ACC112 (cell line): Measurements from ENCODE around the gene AKR1B15.
"Not testable (repeated sequence)": the region's sequence is repeated elsewhere in the genome, so short reads cannot be mapped to it uniquely, and the experiment has no call there.

Experiments
- H2AFZ ChIP-seq: fragments of 200-600 bp; sonication (generic); one replicate; pipeline ENCODE4 v1.6.0; 2017; ENCODE audit warnings: antibody characterized with exemption, low read length; ENCODE audit not compliant: unreplicated experiment
- H3K27ac ChIP-seq: fragments of 200-600 bp; sonication (generic); 2 replicates; pipeline ENCODE4 v1.5.1; 2014; ENCODE audit warnings: low read depth, mild to moderate bottlenecking, antibody characterized with exemption, low read length, moderate library complexity
- H3K27me3 ChIP-seq: fragments of 200-600 bp; sonication (generic); 2 replicates; pipeline ENCODE4 v1.6.1; 2014; ENCODE audit warnings: mild to moderate bottlenecking, antibody characterized with exemption, low read length, moderate library complexity, mixed read lengths; ENCODE audit not compliant: insufficient read depth
- H3K36me3 ChIP-seq: fragments of 200-600 bp; sonication (generic); 2 replicates; pipeline ENCODE4 v1.6.1; 2016; ENCODE audit warnings: mild to moderate bottlenecking, antibody characterized with exemption, low read length, moderate library complexity, mixed read lengths; ENCODE audit not compliant: insufficient read depth
- H3K4me1 ChIP-seq: fragments of 200-600 bp; sonication (generic); one replicate; pipeline ENCODE4 v1.6.1; 2016; ENCODE audit warnings: low read length, mixed read lengths; ENCODE audit not compliant: insufficient read depth, unreplicated experiment, control insufficient read depth
- H3K4me3 ChIP-seq: fragments of 200-600 bp; sonication (generic); 2 replicates; pipeline ENCODE4 v1.5.1; 2014; ENCODE audit warnings: mild to moderate bottlenecking, low read depth, low read length
- H3K79me2 ChIP-seq: fragments of 200-600 bp; sonication (generic); one replicate; pipeline ENCODE4 v1.6.0; 2016; ENCODE audit warnings: low read length; ENCODE audit not compliant: control insufficient read depth, unreplicated experiment, insufficient read depth

AKR1B15 gene

DNA sequence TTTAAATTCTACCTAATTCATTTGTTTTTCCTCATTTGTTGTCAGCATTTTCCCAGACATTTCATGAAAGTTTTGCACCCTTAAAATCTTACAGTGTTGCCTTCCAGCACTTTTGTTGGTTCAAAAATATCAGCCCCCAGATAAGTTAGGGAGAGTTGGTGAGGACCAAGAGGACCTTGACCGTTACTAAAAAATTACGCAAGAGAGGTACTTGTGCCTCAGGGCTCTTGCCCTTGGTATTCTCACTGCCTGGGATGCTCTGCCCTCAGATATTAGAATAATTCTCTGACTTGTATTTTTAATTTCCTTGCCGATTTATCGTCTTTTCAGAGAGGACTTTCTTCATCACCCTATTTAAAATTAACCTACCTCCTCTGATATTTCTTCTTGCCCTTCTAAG lies 3.5 kb upstream of the AKR1B15 start:
- Histone ChIP-seq H3K36me3 (no peaks in the 10 kb centered on the region), H3K27ac (no peak overlapping the region), H3K27me3 (peaks cover 10% of the 10 kb centered on the region), H2AFZ (no peak overlapping the region), H3K4me1 (peaks cover 16% of the 10 kb centered on the region), H3K79me2 (no peaks in the 10 kb centered on the region), H3K4me3 (no peak overlapping the region)

DNA sequence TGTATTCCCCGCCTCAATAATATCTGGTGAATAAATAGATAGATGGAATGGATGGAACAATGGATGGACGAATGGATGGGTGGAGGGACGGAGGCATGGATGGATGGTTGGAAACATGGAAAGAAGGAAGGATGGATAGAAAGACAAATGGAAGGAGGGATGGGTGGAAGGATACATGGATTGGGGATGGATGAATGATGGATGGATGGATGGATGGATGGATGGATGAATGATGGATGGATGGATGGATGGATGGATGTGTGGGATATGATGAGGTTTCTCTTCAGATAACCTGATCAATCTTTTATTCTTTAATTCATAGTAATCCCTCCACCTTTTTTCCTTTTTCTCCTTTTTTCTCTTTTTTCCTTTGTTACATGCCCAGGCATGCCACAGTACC lies 3.0 kb upstream of the AKR1B15 start:
- H3K4me1 ChIP-seq, result peaks cover 16% of the 10 kb centered on the region
- no peaks in the 10 kb centered on the region for H3K79me2 ChIP-seq
- no peak overlapping the region for H3K4me3 ChIP-seq
- H3K27ac ChIP-seq, result no peak overlapping the region
- no peaks in the 10 kb centered on the region for H3K36me3 ChIP-seq
- H3K27me3 ChIP-seq, result peaks cover 5% of the 10 kb centered on the region
- no peak overlapping the region for H2AFZ ChIP-seq

DNA sequence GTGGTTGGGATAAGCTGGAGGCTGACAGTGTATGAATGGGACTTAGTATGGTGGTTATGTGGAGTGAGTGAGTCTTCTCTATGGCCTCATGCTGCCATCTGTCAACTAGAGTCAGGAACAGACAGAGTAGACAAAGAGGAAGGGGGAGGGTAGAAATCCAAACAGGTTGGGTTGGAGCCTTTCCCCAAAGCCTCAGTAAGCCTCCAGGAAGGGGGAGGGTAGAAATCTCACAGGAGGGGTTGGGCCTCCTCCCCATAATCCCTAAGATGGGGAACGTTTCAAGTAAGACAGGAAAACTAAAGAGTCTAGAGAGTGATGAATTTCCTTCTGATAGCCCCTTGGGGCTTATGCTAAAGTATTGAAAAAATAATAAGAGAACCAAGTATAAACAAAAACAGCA lies 2.0 kb upstream of the AKR1B15 start:
- H3K36me3 ChIP-seq, result no peaks in the 10 kb centered on the region
- peaks cover 4% of the 10 kb centered on the region for H3K27me3 ChIP-seq
- peak overlapping the region; percentile 71 for H2AFZ ChIP-seq
- H3K27ac ChIP-seq, result no peak overlapping the region
- H3K79me2 ChIP-seq, result no peaks in the 10 kb centered on the region
- peaks cover 16% of the 10 kb centered on the region for H3K4me1 ChIP-seq
- peak overlapping the region; percentile 72 for H3K4me3 ChIP-seq

DNA sequence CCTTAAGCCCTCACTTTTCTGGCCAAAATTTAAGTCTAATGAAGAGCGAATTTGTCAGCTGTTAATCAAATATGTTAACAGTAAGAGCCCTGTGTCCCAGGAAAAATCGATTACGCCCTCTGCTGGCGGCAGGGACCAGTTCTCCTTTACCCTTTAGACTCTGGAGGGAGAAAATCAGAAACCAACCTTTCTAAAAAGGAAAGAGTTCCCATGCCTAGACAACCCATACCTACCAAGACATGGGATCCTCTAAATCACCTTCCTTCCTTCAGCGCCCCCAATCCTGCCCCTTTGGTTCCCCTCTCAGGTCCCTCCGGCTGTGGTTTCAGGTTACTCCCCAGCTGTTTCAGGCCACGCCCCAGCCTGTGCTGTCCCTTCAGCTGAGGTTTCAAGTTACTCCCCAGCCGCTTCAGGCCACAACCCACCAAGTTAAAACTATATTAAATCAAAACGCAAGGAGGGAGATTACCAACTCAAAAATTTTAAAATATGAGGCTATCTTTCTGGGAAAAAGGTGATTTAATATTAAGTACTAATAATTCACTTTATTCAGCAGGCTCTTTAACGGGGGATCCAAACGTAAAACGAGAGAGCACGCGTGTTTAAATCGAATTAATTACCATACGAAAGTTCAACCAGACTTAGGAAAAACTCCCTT lies 1.4 kb upstream of the AKR1B15 start:
- Histone ChIP-seq H3K27me3 (peaks cover 4% of the 10 kb centered on the region; the same call in 1 of the 2 replicates), H2AFZ (peak overlapping the region; percentile 71)

DNA sequence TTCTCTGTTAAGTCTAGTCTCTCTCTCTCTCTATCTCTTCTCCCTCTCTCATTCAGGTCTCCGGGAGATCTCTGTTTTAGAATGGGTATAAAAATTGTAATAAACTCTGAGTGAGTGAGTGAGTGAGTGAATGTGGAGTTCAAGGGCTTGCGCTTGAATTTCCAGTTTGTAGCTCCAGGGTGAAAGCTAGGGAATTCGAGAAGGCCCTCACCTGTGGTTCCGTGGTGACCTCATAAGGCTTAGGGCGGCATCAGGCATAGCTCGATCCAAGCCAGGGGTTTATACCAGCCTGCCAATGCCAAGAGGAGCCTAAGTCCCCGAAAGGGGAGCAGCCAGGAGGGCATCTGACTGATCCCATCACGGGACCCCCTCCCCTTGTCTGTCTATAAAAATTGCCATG lies 456 bp downstream of the AKR1B15 start:
- H3K27ac ChIP-seq, result no peak overlapping the region

More for the DNA sequence above, 1.4 kb upstream of the AKR1B15 start:
- Histone ChIP-seq H3K79me2 (no peaks in the 10 kb centered on the region), H3K27ac (no peak overlapping the region), H3K4me1 (peaks cover 16% of the 10 kb centered on the region), H3K36me3 (no peaks in the 10 kb centered on the region), H3K4me3 (peak overlapping the region; percentile 72)

DNA sequence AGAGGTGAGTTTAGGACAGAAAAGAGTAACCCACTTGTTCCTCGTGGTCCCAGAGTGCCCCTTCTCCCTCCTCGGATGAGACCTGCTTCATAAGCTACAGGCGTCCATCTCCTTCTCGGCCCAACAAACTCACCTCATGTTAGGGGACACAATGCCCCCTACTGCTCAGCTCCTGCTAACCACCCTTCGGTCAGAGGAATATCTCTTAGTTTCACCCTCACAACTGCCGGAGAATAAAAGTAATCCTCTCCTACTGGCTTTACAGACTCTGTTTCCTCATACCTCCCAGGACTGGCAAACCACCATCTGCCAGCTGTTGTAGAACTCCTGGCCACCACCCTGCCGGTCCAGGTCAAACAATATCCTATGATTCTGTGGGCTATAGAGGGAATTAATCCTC lies 3.2 kb downstream of the AKR1B15 start:
- no peaks in the 10 kb centered on the region for H3K27me3 ChIP-seq
- H3K27ac ChIP-seq, result no peak overlapping the region
- H2AFZ ChIP-seq, result no peak overlapping the region
- H3K36me3 ChIP-seq, result no peaks in the 10 kb centered on the region
- no peaks in the 10 kb centered on the region for H3K79me2 ChIP-seq
- H3K4me3 ChIP-seq, result no peak overlapping the region
- H3K4me1 ChIP-seq, result peaks cover 12% of the 10 kb centered on the region

More for the DNA sequence above, 456 bp downstream of the AKR1B15 start:
- no peaks in the 10 kb centered on the region for H3K36me3 ChIP-seq
- no peak overlapping the region for H3K4me3 ChIP-seq
- H2AFZ ChIP-seq, result no peak overlapping the region
- H3K27me3 ChIP-seq, result no peaks in the 10 kb centered on the region
- H3K4me1 ChIP-seq, result peaks cover 16% of the 10 kb centered on the region
- H3K79me2 ChIP-seq, result no peaks in the 10 kb centered on the region

DNA sequence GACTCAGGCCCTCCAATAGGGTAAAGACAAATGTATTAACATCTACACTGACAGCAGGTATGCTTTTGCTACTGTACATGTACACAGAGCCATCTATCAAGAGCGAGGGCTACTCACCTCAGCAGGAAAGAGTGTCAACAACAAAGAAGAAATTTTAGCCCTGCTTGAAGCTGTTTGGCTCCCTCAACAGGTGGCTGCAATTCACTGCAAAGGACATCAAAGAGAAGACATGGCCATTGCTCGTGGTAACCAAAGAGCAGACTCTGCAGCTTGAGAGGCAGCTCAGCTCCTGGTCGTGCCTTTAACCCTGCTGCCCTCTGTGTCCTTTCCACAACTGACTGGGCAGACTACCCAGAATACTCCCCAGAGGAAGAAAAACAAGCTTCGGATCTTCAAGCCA lies 5.1 kb downstream of the AKR1B15 start:
- H3K27ac ChIP-seq, result no peak overlapping the region
- H3K36me3 ChIP-seq, result no peaks in the 10 kb centered on the region

DNA sequence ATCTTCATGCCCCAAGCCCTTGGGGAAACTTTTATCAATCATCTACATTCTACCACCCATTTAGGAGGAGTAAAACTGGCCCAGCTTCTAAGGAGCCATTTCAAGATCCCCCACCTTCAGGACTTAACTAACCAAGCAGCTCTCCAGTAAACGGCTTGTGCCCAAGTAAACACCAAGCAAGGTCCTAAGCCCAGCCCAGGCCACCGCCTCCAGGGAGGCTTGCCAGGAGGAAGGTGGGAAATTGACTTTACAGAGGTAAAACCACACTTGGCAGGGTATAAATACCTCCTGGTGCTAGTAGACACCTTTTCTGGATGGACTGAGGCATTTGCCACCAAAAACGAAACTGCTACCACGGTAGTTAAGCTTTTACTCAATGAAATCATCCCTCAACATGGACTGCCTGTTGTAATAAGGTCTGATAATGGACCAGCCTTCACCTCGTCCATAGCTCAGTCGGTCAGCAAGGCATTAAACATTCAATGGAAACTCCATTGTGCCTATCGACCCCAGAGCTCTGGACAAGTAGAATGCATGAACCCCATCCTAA lies 5.6 kb downstream of the AKR1B15 start:
- Histone ChIP-seq H3K36me3 (no peaks in the 10 kb centered on the region), H3K27ac (no peak overlapping the region), H3K4me1 (no peaks in the 10 kb centered on the region), H3K79me2 (no peaks in the 10 kb centered on the region), H3K4me3 (no peak overlapping the region), H3K27me3 (no peaks in the 10 kb centered on the region), H2AFZ (no peak overlapping the region)

More for the DNA sequence above, 5.1 kb downstream of the AKR1B15 start:
- Histone ChIP-seq H3K27me3 (no peaks in the 10 kb centered on the region), H3K4me3 (no peak overlapping the region), H3K4me1 (no peaks in the 10 kb centered on the region), H3K79me2 (no peaks in the 10 kb centered on the region), H2AFZ (no peak overlapping the region)

DNA sequence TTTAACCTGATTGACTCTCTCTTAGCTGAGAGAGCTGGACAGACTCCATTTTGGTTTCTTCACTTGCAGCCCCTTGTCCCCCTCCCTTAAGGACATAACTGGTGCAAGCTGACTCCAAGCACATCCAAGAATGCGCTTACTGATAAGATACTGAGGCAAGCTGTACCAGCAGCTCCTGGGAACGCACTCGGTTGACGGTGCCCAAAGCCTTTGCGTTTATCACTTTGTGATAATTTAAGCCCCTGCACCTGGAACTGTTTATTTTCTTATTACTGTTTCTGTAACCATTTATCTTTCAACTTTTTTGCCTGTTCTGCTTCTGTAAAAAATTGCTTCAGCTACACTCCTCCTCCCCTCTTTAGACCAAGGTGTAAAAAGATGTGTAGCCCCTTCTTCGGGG lies 8.5 kb downstream of the AKR1B15 start:
- H2AFZ ChIP-seq, result no peak overlapping the region
- H3K27ac ChIP-seq, result no peak overlapping the region
- H3K4me1 ChIP-seq, result no peaks in the 10 kb centered on the region
- no peaks in the 10 kb centered on the region for H3K36me3 ChIP-seq
- H3K27me3 ChIP-seq, result no peaks in the 10 kb centered on the region
- no peaks in the 10 kb centered on the region for H3K79me2 ChIP-seq
- no peak overlapping the region for H3K4me3 ChIP-seq

DNA sequence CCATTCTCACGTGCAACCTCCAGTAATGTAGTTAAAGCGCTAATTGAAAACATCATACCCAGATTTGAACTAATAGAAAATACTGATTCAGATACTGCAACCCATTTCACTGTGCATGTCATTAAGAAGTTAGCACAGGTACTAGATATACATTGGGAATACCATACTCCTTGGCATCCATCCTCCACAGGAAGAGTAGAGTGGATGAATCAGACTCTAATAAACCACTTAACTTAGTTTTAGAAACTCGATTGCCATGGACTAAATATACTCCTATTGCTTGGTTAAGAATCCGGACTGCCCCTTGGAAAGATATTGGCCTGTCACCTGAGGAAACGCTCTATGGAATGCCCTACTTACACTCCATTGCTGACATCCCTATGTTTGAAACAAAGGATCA lies 9.5 kb downstream of the AKR1B15 start:
- peaks cover 7% of the 10 kb centered on the region for H3K4me1 ChIP-seq

DNA sequence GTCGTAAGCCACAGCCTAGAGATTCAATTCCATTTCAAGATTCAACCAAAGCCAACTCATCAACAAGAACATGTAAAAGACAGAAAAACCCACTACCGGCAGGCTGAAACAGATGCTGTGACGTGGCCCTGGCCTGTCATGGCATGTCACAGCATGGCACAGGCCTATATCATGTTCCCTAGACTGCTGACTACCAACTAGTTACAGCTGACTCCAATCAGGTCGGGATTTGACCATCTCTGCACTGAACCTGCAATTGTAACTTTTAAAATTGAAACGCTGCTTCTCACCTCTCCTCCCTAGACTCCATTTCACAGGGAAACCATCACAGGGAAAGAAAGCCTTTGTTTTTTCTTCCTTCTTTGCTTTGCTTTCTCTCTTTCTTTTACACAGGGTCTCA lies 12.7 kb downstream of the AKR1B15 start:
- H2AFZ ChIP-seq, H3K36me3 ChIP-seq, H3K4me1 ChIP-seq, H3K4me3 ChIP-seq, H3K27me3 ChIP-seq, H3K27ac ChIP-seq, H3K79me2 ChIP-seq: not testable (repeated sequence)

More for the DNA sequence above, 9.5 kb downstream of the AKR1B15 start:
- Histone ChIP-seq H3K36me3 (no peaks in the 10 kb centered on the region), H3K79me2 (no peaks in the 10 kb centered on the region), H3K27ac (no peak overlapping the region), H3K4me3 (no peak overlapping the region), H2AFZ (no peak overlapping the region), H3K27me3 (no peaks in the 10 kb centered on the region)
